Esophagus muscularis mucosa (tissue), 4 donors: ENCODE measurements around the gene WDR35. TPM values are rescaled to one million over a fixed set of nuclear protein-coding genes. Genes with fewer than 3 reads are reported as not detected.

Experiments
- DNase-seq: peaks from one replicate; pipeline ENCODE4 v3.0.0-alpha.2; 2017; ENCODE audit errors: extremely low spot score
- H3K27ac ChIP-seq, 4 donors: fragments of 200-600 bp; sonication (generic); replicated peaks in 1 of 4; 1 replicate in 3 of 4; 2 replicates in 1 of 4; pipeline ENCODE4 v1.5.1; 2016 to 2019; ENCODE audit warnings: mild to moderate bottlenecking in 1 of 4
- H3K27me3 ChIP-seq, 4 donors: fragments of 200-600 bp; sonication (generic); one replicate each; pipeline versions ENCODE4 v1.5.1 to v1.6.0; 2016 to 2019
- H3K36me3 ChIP-seq, 4 donors: fragments of 200-600 bp; sonication (generic); one replicate each; pipeline ENCODE4 v1.5.1; 2016 to 2019
- H3K4me1 ChIP-seq, 4 donors: fragments of 200-600 bp; sonication (generic); one replicate each; pipeline ENCODE4 v1.5.1; 2016 to 2019
- H3K4me3 ChIP-seq, 4 donors: fragments of 200-600 bp; sonication (generic); 1 replicate in 2 of 4; 2 replicates in 2 of 4; pipeline ENCODE4 v1.5.1; 2016 to 2019; ENCODE audit warnings: mild to moderate bottlenecking in 4 of 4, moderate library complexity in 1 of 4
- H3K9me3 ChIP-seq, 4 donors: fragments of 200-600 bp; sonication (generic); 1 replicate in 3 of 4; 2 replicates in 1 of 4; pipeline ENCODE4 v1.5.1; 2016 to 2019
- EP300 ChIP-seq: sonication (generic); formaldehyde crosslinking; IDR thresholded peaks from one replicate; pipeline ENCODE4 v1.6.1; 2017; ENCODE audit warnings: antibody characterized with exemption
- POLR2A ChIP-seq: fragments of 450-650 bp; IDR thresholded peaks from one replicate; pipeline ENCODE4 v1.6.1; 2017; ENCODE audit warnings: antibody characterized with exemption, moderate library complexity, mild to moderate bottlenecking, low read depth
- POLR2AphosphoS5 ChIP-seq, 2 donors: sonication (generic); formaldehyde crosslinking; IDR thresholded peaks; one replicate each; pipeline ENCODE4 v1.6.1; 2017; ENCODE audit warnings: antibody characterized with exemption in 2 of 2
- WGBS: methylation state at CpG from one replicate; pipeline ENCODE4 v1.1.5; 2018; 5-methylcytosine and 5-hydroxymethylcytosine counted together
- intact Hi-C: fragments of 100-400 bp; cut with DNase I; formaldehyde crosslinking; loops from one replicate; pipeline ENCODE4 v1.15.1; 2023
- total RNA-seq, 4 donors: library from RNA; depleted of rRNA; stranded (reverse); fragments of >200 nt; gene quantifications; one replicate each; pipeline versions ENCODE4 v1.1.0 to v1.2.1, GENCODE V29; 2016
- TF ChIP-seq, protein P1 (sequence below), 3 experiments: fragments of 200-600 bp in 2 of 3; fragments of 450-650 bp in 1 of 3; sonication (generic) in 2 of 3; IDR thresholded peaks; one replicate each; pipeline ENCODE4 v1.5.1; 2017 to 2019; ENCODE audit warnings: antibody characterized with exemption in 3 of 3, mild to moderate bottlenecking in 2 of 3, moderate library complexity in 1 of 3

WDR35 gene
- total RNA-seq, 4 donors from 2014 or later, result 9.4 to 15.0 (median 12.3) TPM

DNA sequence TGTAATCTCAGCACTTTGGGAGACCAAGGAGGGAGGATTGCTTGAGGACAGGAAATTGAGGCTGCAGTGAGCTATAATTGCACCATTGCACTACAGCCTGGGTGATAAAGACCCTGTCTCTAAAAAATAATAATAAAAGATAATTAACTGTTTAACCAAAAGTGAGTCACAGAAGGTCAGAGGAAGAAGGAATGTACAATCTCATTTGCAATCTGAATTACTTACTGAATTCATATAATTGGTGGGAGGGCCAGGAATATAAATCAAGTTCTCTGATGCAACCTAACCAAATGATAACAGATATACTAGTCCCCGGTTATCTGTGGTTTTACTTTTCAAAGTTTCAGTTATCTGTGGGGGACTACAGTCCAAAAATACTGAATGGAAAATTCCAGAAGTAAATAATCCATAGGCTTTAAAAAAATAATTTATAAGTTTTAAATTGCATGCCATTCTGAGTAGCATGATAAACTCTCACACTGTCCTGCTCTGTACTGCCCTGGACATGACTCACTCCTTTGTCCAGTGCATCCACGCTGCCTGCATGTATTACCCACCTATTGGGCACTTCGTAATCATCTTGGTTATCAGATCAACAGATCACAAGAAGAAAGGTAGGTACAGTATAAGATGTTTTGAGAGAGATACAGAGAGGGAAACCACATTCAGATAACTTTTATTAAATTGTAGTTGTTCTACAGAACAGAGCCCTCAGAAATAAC, 35.3 kb upstream of the WDR35 start:
- Histone ChIP-seq H3K36me3 (peaks cover 5 to 27% (median 17%) of the 10 kb centered on the region in 4 donors), H3K4me1 (peaks cover 6 to 22% (median 16%) of the 10 kb centered on the region in 4 donors), H3K27me3 (no peaks in the 10 kb centered on the region), H3K9me3 (peaks cover 0 to 11% (median 6%) of the 10 kb centered on the region in 4 donors), H3K4me3 (no peak overlapping the region), H3K27ac (no peak overlapping the region)
- no peak for DNase-seq
- intact Hi-C loops, result no loop called here
- TF ChIP-seq, protein P1, sequence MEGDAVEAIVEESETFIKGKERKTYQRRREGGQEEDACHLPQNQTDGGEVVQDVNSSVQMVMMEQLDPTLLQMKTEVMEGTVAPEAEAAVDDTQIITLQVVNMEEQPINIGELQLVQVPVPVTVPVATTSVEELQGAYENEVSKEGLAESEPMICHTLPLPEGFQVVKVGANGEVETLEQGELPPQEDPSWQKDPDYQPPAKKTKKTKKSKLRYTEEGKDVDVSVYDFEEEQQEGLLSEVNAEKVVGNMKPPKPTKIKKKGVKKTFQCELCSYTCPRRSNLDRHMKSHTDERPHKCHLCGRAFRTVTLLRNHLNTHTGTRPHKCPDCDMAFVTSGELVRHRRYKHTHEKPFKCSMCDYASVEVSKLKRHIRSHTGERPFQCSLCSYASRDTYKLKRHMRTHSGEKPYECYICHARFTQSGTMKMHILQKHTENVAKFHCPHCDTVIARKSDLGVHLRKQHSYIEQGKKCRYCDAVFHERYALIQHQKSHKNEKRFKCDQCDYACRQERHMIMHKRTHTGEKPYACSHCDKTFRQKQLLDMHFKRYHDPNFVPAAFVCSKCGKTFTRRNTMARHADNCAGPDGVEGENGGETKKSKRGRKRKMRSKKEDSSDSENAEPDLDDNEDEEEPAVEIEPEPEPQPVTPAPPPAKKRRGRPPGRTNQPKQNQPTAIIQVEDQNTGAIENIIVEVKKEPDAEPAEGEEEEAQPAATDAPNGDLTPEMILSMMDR (IDR thresholded peaks at IDR 0.05), result no peak
- TF ChIP-seq EP300 (no peak), POLR2A (no peak), POLR2AphosphoS5 (IDR thresholded peaks at IDR 0.05) (no peak)
- 94% methylated on average over 3 of the region's 3 CpGs for WGBS

DNA sequence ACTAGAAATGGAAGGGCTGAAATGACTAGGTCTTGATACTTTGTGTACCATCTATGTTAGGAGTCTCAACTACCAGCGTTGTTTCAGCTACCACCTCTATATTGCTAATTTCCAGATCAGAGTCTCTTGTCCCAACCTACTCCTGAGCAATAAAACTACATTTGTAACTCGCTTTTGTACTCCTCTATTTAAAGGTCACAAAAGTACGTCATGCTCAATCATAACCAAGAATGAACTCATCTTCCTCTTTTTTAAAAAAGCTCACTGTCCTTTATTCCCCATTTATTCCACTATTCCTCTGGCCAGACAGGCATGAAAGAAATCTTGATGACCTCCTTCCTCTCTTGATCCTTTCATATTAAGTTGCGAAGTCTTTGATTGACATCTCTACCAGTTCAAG, 33.8 kb upstream of the WDR35 start:
- Histone ChIP-seq H3K27me3 (no peaks in the 10 kb centered on the region), H3K27ac (no peak overlapping the region), H3K9me3 (peaks cover 0 to 11% (median 5%) of the 10 kb centered on the region in 4 donors), H3K4me3 (no peak overlapping the region), H3K4me1 (peaks cover 6 to 20% (median 14%) of the 10 kb centered on the region in 4 donors), H3K36me3 (peaks cover 0 to 14% (median 8%) of the 10 kb centered on the region in 4 donors)
- 89% methylated on average over 4 of the region's 4 CpGs for WGBS
- DNase-seq, result no peak
- intact Hi-C loops, result no loop called here
- TF ChIP-seq POLR2A (no peak), POLR2AphosphoS5 (IDR thresholded peaks at IDR 0.05) (no peak), EP300 (no peak)
- TF ChIP-seq, protein P1 (IDR thresholded peaks at IDR 0.05), result no peak

GRCh38 chr2:20021405-20022009, 31.6 kb upstream of the WDR35 start:
- WGBS, result 72% methylated on average over 3 of the region's 3 CpGs
- Histone ChIP-seq H3K4me3 (no peak overlapping the region), H3K4me1 (peaks cover 0 to 2% (median 0%) of the 10 kb centered on the region in 4 donors), H3K27ac (no peak overlapping the region), H3K36me3 (no peaks in the 10 kb centered on the region), H3K27me3 (no peaks in the 10 kb centered on the region), H3K9me3 (peaks cover 0 to 5% (median 2%) of the 10 kb centered on the region in 4 donors)
- DNase-seq, result no peak
- intact Hi-C loops, result no loop called here
- TF ChIP-seq EP300 (no peak), POLR2A (no peak), POLR2AphosphoS5 (IDR thresholded peaks at IDR 0.05) (no peak)
- TF ChIP-seq, protein P1 (IDR thresholded peaks at IDR 0.05), result no peak

- no peaks in the 10 kb centered on the region for H3K36me3 ChIP-seq
- H3K9me3 ChIP-seq, result peaks cover 0 to 5% (median 2%) of the 10 kb centered on the region in 4 donors
- H3K27me3 ChIP-seq, result no peaks in the 10 kb centered on the region
- no peak for DNase-seq
- H3K4me1 ChIP-seq, result no peaks in the 10 kb centered on the region
- WGBS, result 69% methylated on average over 4 of the region's 4 CpGs
- no peak for TF ChIP-seq POLR2A
- TF ChIP-seq, protein P1 (IDR thresholded peaks at IDR 0.05), result no peak
- intact Hi-C loops, result no loop called here
- H3K27ac ChIP-seq, result no peak overlapping the region
- no peak overlapping the region for H3K4me3 ChIP-seq
Measured at GRCh38 chr2:20019747-20020146, 29.8 kb upstream of the WDR35 start.
